Stimulated activated effector memory CD8-positive, alpha-beta T cell treated with anti-CD3 and anti-CD28 coated beads, Interleukin-12 subunit alpha, Interleukin-12 subunit beta, amount 100 ng/mL, for 72 hours (primary cell): ENCODE results near the gene GNAI3.
"Not testable (repeated sequence)": the region's sequence is repeated elsewhere in the genome, so short reads cannot be mapped to it uniquely, and the experiment has no call there.

Source experiments
- ATAC-seq: fragments of 150-1000 bp; cut with Tn5 transposase; 2 replicates; pipeline ENCODE4 v1.10.0; 2021
- DNase-seq, 2 donors: peaks; one replicate each; pipeline ENCODE4 v3.0.0; 2021 to 2022; ENCODE audit warnings: low spot score in 2 of 2
- H3K27ac Mint-ChIP-seq: one replicate; pipeline ENCODE4 v1.8.0; 2022; ENCODE audit warnings: mild to moderate bottlenecking, mixed read lengths
- H3K36me3 Mint-ChIP-seq: one replicate; pipeline ENCODE4 v1.8.0; 2022; ENCODE audit warnings: mild to moderate bottlenecking, mixed read lengths
- H3K4me1 Mint-ChIP-seq: one replicate; pipeline ENCODE4 v1.8.0; 2022; ENCODE audit warnings: mixed read lengths
- H3K4me3 Mint-ChIP-seq: one replicate; pipeline ENCODE4 v1.8.0; 2022; ENCODE audit warnings: mild to moderate bottlenecking, mixed read lengths
- H3K9me3 Mint-ChIP-seq: one replicate; pipeline ENCODE4 v1.8.0; 2022; ENCODE audit warnings: mixed read lengths

Gene GNAI3

GRCh38 chr1:109657395-109657794, 109.0 kb downstream of the GNAI3 start:
- no peak overlapping the region for H3K27ac Mint-ChIP-seq

GRCh38 chr1:109657970-109658369, 109.6 kb downstream of the GNAI3 start:
- ATAC-seq (no peak), DNase-seq (peak in 1 of 2 donors; percentile 33)
- Mint-ChIP-seq H3K4me1 (peaks cover 20% of the 10 kb centered on the region), H3K9me3 (no peaks in the 10 kb centered on the region), H3K36me3 (no peaks in the 10 kb centered on the region), H3K27ac (no peak overlapping the region), H3K4me3 (no peak overlapping the region)

More at GRCh38 chr1:109657395-109657794, 109.0 kb downstream of the GNAI3 start:
- Mint-ChIP-seq H3K9me3 (no peaks in the 10 kb centered on the region), H3K4me3 (peak overlapping the region; percentile 91), H3K4me1 (peaks cover 20% of the 10 kb centered on the region), H3K36me3 (no peaks in the 10 kb centered on the region)
- ATAC-seq (no peak), DNase-seq (peak in 1 of 2 donors; percentile 41)

GRCh38 chr1:109658533-109659042, 110.2 kb downstream of the GNAI3 start:
- Mint-ChIP-seq H3K9me3 (no peaks in the 10 kb centered on the region), H3K4me1 (peaks cover 20% of the 10 kb centered on the region), H3K4me3 (no peak overlapping the region), H3K27ac (no peak overlapping the region), H3K36me3 (no peaks in the 10 kb centered on the region)
- ATAC-seq (no peak), DNase-seq (peak in 1 of 2 donors; percentile 38)

- no peak overlapping the region for H3K4me3 Mint-ChIP-seq
- H3K27ac Mint-ChIP-seq, result no peak overlapping the region
- H3K9me3 Mint-ChIP-seq, result no peaks in the 10 kb centered on the region
- ATAC-seq, result no peak
- H3K36me3 Mint-ChIP-seq, result no peaks in the 10 kb centered on the region
- peaks cover 20% of the 10 kb centered on the region for H3K4me1 Mint-ChIP-seq
- DNase-seq, result no peak
Measured at GRCh38 chr1:109659145-109659544, 110.7 kb downstream of the GNAI3 start.

GRCh38 chr1:109659997-109660690, 111.7 kb downstream of the GNAI3 start:
- peak overlapping the region; percentile 75 for H3K27ac Mint-ChIP-seq
- DNase-seq, result peak in 1 of 2 donors; percentile 41
- H3K4me3 Mint-ChIP-seq, result no peak overlapping the region
- ATAC-seq, result no peak
- no peaks in the 10 kb centered on the region for H3K9me3 Mint-ChIP-seq
- no peaks in the 10 kb centered on the region for H3K36me3 Mint-ChIP-seq
- H3K4me1 Mint-ChIP-seq, result peaks cover 14% of the 10 kb centered on the region

GRCh38 chr1:109660691-109661026, 112.2 kb downstream of the GNAI3 start:
- H3K4me1 Mint-ChIP-seq, result peaks cover 10% of the 10 kb centered on the region
- DNase-seq, H3K9me3 Mint-ChIP-seq, H3K27ac Mint-ChIP-seq, ATAC-seq, H3K4me3 Mint-ChIP-seq, H3K36me3 Mint-ChIP-seq: not testable (repeated sequence)

- peak overlapping the region; percentile 43 for H3K27ac Mint-ChIP-seq
- no peak overlapping the region for H3K4me3 Mint-ChIP-seq
- no peaks in the 10 kb centered on the region for H3K9me3 Mint-ChIP-seq
- peaks cover 2% of the 10 kb centered on the region for H3K36me3 Mint-ChIP-seq
- no peak for ATAC-seq
- peaks cover 3% of the 10 kb centered on the region for H3K4me1 Mint-ChIP-seq
- DNase-seq, result peak in 1 of 2 donors; percentile 32
Measured at GRCh38 chr1:109661391-109661790, 113.0 kb downstream of the GNAI3 start.

GRCh38 chr1:109664671-109665070, 116.3 kb downstream of the GNAI3 start:
- H3K4me3 Mint-ChIP-seq, result no peak overlapping the region
- no peaks in the 10 kb centered on the region for H3K9me3 Mint-ChIP-seq
- no peak for DNase-seq
- H3K36me3 Mint-ChIP-seq, result peaks cover 5% of the 10 kb centered on the region
- H3K27ac Mint-ChIP-seq, result no peak overlapping the region
- H3K4me1 Mint-ChIP-seq, result peaks cover 13% of the 10 kb centered on the region
- no peak for ATAC-seq

GRCh38 chr1:109667452-109668122, 119.2 kb downstream of the GNAI3 start, which contains the start of gene GSTM2:
Gene GSTM2 (plus strand): TSS chr1:109668057. CDS start chr1:109668116, 59 bp downstream.
- peaks cover 5% of the 10 kb centered on the region for H3K36me3 Mint-ChIP-seq
- H3K9me3 Mint-ChIP-seq, result no peaks in the 10 kb centered on the region
- H3K4me3 Mint-ChIP-seq, result peak within 1 kb of the TSS; percentile 49
- ATAC-seq (peak; percentile 89), DNase-seq (peak in 1 of 2 donors; percentile 65)
- H3K27ac Mint-ChIP-seq, result no peak within 1 kb of the TSS
- peaks cover 24% of the 10 kb centered on the region for H3K4me1 Mint-ChIP-seq
